ENCODE data around the gene SYCP2L.
"Not testable (repeated sequence)": the region's sequence is repeated elsewhere in the genome, so short reads cannot be mapped to it uniquely, and the experiment has no call there.

SYCP2L gene

DNA sequence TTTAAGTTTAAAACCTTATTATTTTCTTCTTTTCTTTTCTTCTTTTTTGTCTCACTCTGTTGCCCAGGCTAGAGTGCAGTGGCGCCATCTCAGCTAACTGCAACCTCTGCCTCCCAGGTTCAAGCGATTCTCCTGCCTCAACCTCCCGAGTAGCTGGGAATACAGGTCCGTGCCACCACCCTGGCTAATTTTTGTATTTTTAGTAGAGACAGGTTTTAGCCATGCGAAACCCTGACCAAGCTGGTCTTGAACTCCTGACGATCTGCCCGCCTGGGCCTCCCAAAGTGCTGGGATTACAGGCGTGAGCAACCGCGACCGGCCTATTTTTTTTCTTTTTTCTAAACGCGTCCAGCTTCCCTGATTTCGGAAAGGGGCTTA is 4.6 kb upstream of the SYCP2L start:
- not testable (repeated sequence) for DNase-seq

DNA sequence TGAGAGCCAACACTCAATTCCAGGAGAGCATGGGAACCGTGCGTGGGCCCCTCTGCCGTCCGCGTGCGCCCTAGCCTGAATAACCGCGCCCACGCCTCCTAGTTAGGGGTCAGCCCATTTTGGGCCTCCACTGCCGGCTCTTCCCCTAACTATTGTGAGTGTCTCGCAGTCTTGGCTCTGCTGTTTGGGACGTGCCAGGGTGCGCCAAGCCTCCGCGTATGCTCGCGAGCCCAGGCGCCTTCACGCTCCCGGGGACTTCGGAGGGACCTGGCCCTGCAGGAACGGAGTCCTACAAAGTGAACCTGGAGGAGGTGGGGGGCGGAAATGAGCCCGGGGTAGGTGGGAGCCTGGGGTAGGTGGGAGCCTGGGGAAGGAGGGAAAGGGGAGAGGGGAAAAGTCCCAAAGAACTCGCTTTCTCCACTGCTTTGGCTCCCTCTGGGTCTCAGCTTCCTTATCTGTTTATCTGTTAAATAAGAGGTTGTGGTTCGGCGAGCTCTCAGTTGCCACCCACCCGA is 4.1 kb upstream of the SYCP2L start:
- DNase-seq: no peak

GRCh38 chr6:10883312-10884244 is 3.3 kb upstream of the SYCP2L start:
- DNase-seq: no peak

DNA sequence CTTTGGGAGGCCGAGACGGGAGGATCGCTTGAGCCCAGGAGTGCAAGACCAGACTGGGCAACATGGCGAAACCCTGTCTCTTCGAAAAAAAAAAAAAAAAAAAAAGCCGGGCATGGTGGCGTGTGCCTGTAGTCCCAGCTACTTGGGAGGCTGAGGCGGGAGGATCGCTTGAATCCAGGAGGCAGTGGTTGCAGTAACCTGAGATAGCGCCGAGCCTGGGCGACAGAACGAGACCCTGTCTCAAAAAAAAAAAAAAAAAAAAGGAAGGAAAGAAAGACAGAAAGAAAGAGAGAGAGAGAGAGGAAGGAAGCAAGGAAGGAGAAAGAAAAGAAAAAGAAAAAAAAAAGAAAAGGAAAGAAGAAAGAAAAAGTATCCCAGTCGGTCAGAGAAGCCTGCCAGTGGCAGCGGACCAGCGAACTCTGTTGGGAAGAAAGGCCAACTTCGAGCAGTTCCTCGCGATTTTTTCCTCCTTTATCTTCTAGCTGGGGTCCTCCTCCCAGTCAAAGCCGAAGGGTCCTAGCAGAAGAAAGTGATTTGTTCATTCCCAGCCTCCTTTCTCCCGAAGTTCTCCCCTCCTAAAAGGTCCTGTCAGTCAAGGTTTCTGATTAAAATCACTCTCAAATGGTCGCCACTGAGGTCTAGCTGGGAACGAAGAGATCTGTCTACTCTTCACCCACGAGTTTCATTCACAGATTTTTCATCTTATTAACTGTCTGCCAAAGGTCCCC is 2.4 kb upstream of the SYCP2L start:
- no peak for DNase-seq

DNA sequence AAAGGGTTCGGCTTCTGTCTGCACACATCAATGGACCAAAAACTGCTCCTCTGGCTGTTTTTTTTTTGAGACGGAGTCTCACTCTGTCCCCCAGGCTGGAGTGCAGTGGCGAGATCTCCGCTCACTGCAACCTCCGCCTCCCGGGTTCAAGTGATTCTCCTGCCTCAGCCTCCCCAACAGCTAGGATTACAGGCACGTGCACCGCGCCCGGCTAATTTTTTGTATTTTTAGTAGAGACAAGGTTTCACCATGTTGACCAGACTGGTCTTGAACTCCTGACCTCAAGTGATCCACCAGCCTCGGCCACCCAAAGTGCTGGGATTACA is 524 bp upstream of the SYCP2L start:
- DNase-seq: not testable (repeated sequence)

DNA sequence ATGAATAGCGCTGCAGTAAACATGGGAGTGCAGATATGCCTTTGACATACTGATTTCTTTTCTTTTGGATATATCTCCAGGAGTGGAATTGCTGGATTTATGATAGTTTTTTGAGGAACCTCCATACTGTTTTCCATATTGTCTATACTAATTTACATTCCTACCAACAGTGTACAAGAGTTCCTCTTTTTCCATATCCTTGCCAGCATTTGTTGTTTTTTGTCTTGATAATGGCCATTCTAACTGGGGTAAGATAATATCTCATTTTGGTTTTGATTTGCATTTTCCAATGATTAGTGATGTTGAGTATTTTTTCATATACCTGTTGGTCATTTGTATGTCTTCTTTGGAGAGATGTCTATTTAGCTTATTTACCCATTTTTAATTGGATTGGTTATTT is 3.3 kb downstream of the SYCP2L start:
- DNase-seq: no peak

GRCh38 chr6:10891960-10892359 is 5.1 kb downstream of the SYCP2L start:
- DNase-seq: no peak

DNA sequence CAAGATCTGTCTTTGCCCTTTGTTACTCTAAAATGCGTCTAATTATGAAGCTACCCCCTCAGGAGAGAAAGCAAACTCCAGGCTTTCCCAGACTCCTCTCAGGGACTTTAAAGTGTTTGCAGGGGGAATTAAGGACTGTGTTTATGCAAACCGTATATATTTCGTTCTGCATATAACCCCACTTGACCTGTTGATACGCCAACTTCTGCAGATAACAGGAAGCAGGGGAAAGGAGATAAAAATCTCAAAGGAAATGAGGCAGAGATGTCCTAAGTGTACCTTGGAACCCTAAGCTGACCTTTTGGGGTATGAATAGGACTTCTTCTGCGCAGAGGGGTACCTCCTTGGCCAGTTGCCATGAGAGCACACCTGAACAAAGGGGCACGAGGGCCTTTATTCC is 8.1 kb downstream of the SYCP2L start:
- DNase-seq: no peak

GRCh38 chr6:10896691-10897090 is 9.8 kb downstream of the SYCP2L start:
- no peak for DNase-seq

- no peak for DNase-seq
These were observed 14.9 kb downstream of the SYCP2L start for GRCh38 chr6:10901770-10902169.

- DNase-seq: no peak
These were observed 17.2 kb downstream of the SYCP2L start for GRCh38 chr6:10904015-10904414.

DNA sequence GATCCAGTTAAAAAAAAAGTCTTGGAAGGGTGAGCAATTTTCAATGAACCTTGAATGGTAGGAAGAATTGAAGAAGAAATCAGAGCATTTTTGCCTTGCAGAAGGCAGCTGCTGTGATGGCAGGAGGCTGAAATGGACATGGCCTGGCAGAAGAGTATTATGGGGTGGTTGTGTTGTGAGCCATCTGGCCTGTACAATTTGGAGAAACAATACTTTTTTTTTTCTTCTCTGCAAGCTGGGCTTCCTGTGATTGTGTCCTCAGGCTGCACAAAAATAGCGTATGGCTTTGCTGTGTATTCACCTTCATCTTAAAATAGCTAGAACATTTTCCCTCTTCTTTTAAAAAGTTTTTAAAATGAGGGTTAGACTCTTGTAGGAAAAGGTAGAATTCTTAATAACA is 21.4 kb downstream of the SYCP2L start:
- no peak for DNase-seq

GRCh38 chr6:10919520-10919919 is 32.7 kb downstream of the SYCP2L start:
- DNase-seq: not testable (repeated sequence)

- no peak for DNase-seq
These were observed 46.3 kb downstream of the SYCP2L start for GRCh38 chr6:10933126-10933525.

DNA sequence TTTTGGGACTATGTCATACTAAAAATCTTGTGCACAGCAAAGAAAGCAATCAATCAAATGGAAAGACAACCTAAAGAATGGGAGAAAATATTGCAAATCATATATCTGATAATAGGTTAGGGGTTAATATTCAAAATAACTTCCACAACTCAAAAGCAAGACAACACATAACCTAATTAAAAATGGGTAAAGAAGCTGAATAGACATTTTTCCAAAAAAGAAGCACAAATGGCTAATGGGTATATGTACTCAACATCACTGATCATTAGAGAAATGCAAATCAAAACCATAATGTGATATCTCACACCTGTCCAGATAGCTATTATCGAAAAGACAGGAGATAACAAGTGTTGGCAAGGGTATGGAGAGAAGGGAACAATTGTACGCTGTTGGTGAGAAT is 53.0 kb downstream of the SYCP2L start:
- no peak for DNase-seq

DNA sequence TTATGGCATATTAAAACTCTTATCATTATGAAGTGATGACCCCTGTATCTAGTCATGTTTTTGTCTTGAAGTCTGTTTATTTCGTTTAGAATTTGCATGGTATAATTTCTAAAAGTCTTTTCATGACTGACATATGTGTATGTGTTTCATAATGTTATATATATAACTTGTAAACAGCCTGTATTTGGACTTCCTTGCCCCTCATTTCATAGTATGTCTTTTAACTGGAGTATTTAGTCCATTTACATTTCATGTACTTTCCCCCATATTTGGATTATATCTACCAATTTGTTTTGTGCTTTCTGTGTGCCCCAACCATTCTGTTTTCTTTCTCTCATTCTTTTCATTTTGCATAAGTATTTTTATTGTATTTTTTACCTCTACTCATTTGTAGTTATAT is 59.0 kb downstream of the SYCP2L start:
- DNase-seq: no peak

GRCh38 chr6:10947966-10948365 is 61.1 kb downstream of the SYCP2L start:
- DNase-seq: no peak

DNA sequence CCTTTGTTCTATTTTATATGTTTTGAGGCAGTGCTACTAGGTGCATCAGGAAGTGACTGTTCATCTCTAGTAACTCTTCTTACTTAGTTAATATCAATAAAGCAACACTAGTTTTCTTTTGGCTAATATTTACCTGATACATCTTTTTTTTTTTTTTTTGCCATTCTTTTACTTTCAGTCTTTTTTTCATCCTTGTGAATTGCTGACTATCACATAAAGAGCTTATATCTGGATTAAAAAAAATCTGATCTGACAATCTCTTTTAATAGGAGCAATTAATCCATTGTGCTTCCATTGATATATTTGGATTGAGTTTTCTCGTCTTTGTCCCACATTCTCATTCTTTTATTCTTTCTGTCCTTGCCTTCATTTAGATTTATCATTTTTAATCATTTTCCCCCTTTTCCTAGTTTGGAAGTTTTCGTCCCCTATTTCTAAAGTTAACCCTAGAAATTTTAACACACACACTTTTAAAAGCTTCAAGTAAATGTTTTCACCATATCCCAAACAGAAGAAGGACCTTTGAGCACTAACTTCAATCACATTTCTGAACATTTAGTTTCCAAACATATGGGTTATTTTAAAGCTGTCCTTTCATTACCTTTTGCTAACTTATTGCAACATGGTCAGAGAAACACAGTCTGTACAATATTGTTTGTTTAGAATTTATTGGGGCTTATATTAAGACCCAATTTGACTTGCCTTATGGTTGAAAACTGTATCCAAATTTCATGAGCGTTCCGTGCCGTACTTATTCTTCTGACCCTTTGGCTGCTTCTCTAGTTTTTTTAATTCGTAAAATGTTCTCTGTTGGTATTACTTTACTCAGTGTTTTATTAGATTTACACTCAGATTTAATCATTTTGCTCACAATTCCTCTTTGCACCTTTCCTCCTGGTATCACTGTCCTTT is 63.0 kb downstream of the SYCP2L start:
- no peak for DNase-seq

DNA sequence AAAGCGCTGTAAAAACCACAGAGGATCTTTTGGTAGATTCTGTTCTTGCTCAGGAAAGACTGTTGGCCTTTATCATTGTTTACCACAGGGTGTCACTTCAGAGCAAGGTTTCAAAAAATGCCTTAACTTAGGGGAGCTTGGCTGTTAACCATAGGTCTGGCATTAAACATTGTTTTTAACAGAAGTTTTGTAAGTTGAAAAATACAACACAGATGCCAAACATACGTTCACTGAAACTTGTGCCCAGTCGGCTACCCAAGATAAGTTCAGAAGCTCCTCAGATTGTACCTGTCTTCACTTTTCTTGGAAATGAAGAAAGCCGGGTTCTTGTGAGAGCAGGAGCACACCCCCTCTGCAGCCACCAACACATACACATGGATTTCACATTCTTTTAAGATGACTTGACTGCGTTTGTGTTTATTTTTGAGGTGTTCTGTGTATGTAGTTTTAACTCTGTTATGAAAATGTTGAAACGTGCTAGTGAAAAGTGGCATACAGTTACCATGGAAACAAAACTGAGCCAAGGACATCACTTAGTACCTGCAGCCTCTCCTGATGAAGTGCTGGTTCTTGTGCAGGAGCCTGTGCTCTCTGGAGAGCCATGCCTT is 64.9 kb downstream of the SYCP2L start:
- no peak for DNase-seq

GRCh38 chr6:10954590-10955010 is 67.7 kb downstream of the SYCP2L start:
- peak; percentile 29 for DNase-seq

DNA sequence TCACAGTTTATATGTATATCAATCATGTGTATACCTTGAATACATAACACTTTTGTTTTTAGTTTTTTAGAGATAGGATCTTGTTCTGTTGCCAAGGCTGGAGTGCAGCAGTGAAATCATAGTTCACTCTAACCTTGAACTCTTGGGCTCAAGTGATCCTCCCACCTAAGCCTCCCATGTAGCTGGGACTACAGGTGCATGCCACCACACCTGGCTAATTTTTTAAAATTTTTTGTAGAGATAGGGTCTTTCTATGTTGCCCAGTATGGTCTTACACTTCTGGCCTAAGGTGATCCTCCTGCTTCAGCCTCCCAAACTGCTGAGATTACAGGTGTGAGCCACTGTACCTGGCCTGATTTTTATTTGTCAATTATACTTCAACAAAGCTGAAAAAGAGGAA is 69.9 kb downstream of the SYCP2L start:
- DNase-seq: no peak

GRCh38 chr6:10957414-10957886 is 70.6 kb downstream of the SYCP2L start:
- DNase-seq: no peak
